ENCODE data around the gene BCAT1. TPM values are rescaled to one million over a fixed set of nuclear protein-coding genes. Genes with fewer than 3 reads are reported as not detected.
"Not testable (repeated sequence)": the region's sequence is repeated elsewhere in the genome, so short reads cannot be mapped to it uniquely, and the experiment has no call there.

The BCAT1 gene
- polyA plus RNA-seq, 3 donors from 2014 or later = 0.10 to 0.20 TPM; not detected in 1

DNA sequence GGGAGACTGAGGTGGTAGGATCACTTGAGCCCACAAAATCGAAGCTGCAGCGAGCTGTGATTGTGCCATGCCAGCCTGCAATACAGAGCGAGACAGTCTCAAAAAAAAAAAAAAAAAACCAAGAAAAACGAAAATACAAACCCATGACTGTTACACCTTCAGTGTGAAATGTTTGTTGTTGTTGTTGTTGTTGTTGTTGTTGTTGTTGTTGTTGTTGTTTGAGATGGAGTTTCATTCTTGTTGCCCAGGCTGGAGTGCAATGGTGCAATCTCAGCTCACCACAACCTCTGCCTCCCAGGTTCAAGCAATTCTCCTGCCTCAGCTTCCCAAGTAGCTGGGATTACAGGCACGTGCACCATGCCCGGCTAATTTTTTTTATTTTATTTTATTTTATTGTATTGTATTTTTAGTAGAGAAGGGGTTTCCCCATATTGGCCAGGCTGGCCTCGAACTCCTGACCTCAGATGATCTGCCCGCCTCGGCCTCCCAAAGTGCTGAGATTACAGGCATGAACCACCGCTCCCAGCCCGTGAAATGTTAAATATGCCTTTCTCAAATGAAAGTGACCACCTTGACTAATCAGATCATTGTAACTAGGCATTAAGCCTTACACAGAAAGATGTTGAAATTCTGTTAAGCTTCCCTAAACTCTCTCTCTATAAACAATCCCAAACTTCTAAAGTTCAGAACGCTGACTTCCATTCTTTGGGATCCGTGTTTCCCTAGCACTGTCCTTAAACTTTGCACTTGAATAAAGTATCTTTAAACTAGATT is 20.2 kb downstream of the BCAT1 start:
- H3K36me3 Mint-ChIP-seq; DNase-seq; H3K4me1 Mint-ChIP-seq; H3K27me3 Mint-ChIP-seq (ENCODE audit: low read depth in 3 of 3); H3K4me3 Mint-ChIP-seq; H3K27ac Mint-ChIP-seq; H3K9me3 Mint-ChIP-seq: not testable (repeated sequence)

DNA sequence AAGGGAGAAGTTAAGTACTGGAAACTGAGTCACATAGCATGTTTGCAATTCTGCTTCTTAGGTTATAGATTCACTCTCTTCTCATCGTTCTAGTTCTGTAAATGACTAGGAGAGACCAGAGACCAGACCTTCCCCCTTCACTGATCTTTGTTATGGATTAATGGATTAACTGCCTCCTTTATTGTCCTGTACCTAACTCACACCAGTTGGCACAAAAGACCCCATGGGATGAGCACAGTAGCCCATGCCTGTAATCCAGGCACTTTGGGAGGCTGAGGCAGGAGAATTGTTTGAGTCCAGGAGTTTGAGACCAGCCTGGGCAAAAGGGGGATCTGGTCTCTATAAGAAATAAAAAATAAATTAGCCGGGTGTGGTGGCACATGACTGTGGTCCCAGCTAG is 20.8 kb downstream of the BCAT1 start:
- no peaks in the 10 kb centered on the region for H3K9me3 Mint-ChIP-seq
- no peaks in the 10 kb centered on the region for H3K36me3 Mint-ChIP-seq
- no peak overlapping the region for H3K4me3 Mint-ChIP-seq
- no peak overlapping the region for H3K27ac Mint-ChIP-seq
- no peak for DNase-seq
- peaks cover 0 to 5% (median 4%) of the 10 kb centered on the region in 3 donors for H3K27me3 Mint-ChIP-seq (ENCODE audit: low read depth in 3 of 3)
- H3K4me1 Mint-ChIP-seq = no peaks in the 10 kb centered on the region

DNA sequence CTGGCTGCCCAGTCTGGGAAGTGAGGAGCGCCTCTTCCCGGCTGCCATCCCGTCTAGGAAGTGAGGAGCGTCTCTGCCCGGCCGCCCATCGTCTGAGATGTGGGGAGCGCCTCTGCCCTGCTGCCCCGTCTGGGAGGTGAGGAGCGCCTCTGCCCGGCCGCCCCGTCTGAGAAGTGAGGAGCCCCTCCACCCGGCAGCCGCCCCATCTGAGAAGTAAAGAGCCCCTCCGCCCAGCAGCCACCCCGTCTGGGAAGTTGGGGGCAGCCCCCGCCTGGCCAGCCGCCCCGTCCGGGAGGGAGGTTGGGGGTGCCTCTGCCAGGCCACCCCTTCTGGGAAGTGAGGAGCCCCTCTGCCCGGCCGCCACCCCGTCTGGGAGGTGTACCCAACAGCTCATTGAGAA is 22.8 kb downstream of the BCAT1 start:
- not testable (repeated sequence) for H3K9me3 Mint-ChIP-seq; H3K4me3 Mint-ChIP-seq; H3K4me1 Mint-ChIP-seq; H3K27me3 Mint-ChIP-seq (ENCODE audit: low read depth in 3 of 3); DNase-seq; H3K27ac Mint-ChIP-seq; H3K36me3 Mint-ChIP-seq

DNA sequence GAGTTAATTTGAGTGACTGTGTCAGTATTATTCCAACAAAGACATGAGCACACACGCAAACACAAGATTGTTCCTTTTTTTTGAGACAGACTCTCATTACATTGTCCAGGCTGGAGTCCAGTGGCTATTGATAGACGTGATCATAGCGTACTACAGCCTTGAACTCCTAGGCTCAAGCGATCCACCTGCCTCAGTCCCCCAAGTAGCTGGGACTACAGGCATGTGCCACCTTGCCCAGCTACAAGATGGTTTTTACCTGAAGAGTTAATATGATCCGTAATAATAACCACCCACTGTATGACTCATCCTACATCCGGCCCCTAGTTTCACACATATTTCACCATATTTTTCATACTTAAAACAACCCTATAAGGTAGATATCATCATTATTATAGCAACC is 26.8 kb downstream of the BCAT1 start:
- no peaks in the 10 kb centered on the region for H3K9me3 Mint-ChIP-seq
- no peaks in the 10 kb centered on the region for H3K27me3 Mint-ChIP-seq (ENCODE audit: low read depth in 3 of 3)
- no peak for DNase-seq
- no peaks in the 10 kb centered on the region for H3K4me1 Mint-ChIP-seq
- H3K4me3 Mint-ChIP-seq = no peak overlapping the region
- H3K36me3 Mint-ChIP-seq = no peaks in the 10 kb centered on the region
- no peak overlapping the region for H3K27ac Mint-ChIP-seq

- no peak for DNase-seq
- H3K9me3 Mint-ChIP-seq = no peaks in the 10 kb centered on the region
- H3K4me1 Mint-ChIP-seq = no peaks in the 10 kb centered on the region
- H3K27ac Mint-ChIP-seq = no peak overlapping the region
- H3K27me3 Mint-ChIP-seq (ENCODE audit: low read depth in 3 of 3) = no peaks in the 10 kb centered on the region
- H3K4me3 Mint-ChIP-seq = no peak overlapping the region
- no peaks in the 10 kb centered on the region for H3K36me3 Mint-ChIP-seq
Observed at GRCh38 chr12:24921251-24922038, 27.5 kb downstream of the BCAT1 start.

DNA sequence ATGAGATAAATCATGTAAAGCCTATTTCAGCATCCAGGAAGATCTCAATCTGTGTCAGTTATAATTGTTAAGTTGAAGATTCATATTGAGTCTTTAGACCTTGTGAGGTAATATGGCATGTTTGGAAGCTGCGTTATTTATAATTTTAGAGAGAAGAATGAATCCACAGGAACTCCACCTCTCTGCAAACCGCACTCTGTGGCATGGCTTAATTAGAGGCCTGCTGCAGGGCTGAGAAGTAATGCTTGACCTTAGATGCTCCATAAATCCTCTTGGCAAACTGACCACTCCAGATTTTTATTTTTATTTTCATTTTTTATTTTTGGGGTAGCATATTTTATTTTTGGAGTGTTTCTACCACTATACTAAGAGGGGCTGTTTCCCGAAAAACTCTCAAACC is 28.8 kb downstream of the BCAT1 start:
- Mint-ChIP-seq H3K4me3 (no peak overlapping the region), H3K4me1 (no peaks in the 10 kb centered on the region), H3K9me3 (no peaks in the 10 kb centered on the region), H3K27me3 (ENCODE audit: low read depth in 3 of 3) (peaks cover 0 to 2% (median 0%) of the 10 kb centered on the region in 3 donors), H3K36me3 (no peaks in the 10 kb centered on the region), H3K27ac (no peak overlapping the region)
- no peak for DNase-seq

GRCh38 chr12:24919346-24920001 is 29.4 kb downstream of the BCAT1 start:
- DNase-seq = no peak
- H3K4me3 Mint-ChIP-seq = no peak overlapping the region
- peaks cover 0 to 2% (median 0%) of the 10 kb centered on the region in 3 donors for H3K27me3 Mint-ChIP-seq (ENCODE audit: low read depth in 3 of 3)
- H3K4me1 Mint-ChIP-seq = no peaks in the 10 kb centered on the region
- H3K9me3 Mint-ChIP-seq = no peaks in the 10 kb centered on the region
- no peaks in the 10 kb centered on the region for H3K36me3 Mint-ChIP-seq
- H3K27ac Mint-ChIP-seq = no peak overlapping the region

- no peak overlapping the region for H3K27ac Mint-ChIP-seq
- no peak for DNase-seq
- H3K9me3 Mint-ChIP-seq = no peaks in the 10 kb centered on the region
- no peak overlapping the region for H3K4me3 Mint-ChIP-seq
- no peaks in the 10 kb centered on the region for H3K36me3 Mint-ChIP-seq
- peaks cover 0 to 3% (median 0%) of the 10 kb centered on the region in 3 donors for H3K27me3 Mint-ChIP-seq (ENCODE audit: low read depth in 3 of 3)
- H3K4me1 Mint-ChIP-seq = no peaks in the 10 kb centered on the region
Observed at GRCh38 chr12:24918596-24918995, 30.3 kb downstream of the BCAT1 start.

- peaks cover 0 to 3% (median 3%) of the 10 kb centered on the region in 3 donors for H3K27me3 Mint-ChIP-seq (ENCODE audit: low read depth in 3 of 3)
- H3K36me3 Mint-ChIP-seq = no peaks in the 10 kb centered on the region
- no peak for DNase-seq
- no peak overlapping the region for H3K27ac Mint-ChIP-seq
- no peaks in the 10 kb centered on the region for H3K9me3 Mint-ChIP-seq
- H3K4me3 Mint-ChIP-seq = no peak overlapping the region
- no peaks in the 10 kb centered on the region for H3K4me1 Mint-ChIP-seq
Observed at GRCh38 chr12:24915501-24915900, 33.4 kb downstream of the BCAT1 start.

DNA sequence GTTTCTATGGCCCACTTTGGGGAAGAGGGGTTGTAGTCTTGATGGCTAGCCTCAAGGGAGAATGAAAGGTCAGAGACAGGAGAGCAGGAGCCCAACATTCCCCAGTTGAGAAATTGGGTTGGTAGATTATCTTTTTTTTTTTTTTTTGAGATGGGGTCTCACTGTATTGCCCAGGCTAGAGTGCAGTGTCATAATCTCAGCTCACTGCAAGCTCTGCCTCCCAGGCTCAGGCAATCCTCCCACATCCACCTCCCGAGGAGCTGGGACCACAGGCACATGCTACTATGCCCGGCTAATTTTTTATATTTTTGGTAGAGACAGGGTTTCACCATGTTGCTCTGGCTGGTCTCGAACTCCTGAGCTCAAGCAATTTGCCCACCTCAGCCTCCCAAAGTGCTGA is 34.9 kb downstream of the BCAT1 start:
- Mint-ChIP-seq H3K9me3 (no peaks in the 10 kb centered on the region), H3K27ac (no peak overlapping the region), H3K4me1 (no peaks in the 10 kb centered on the region), H3K27me3 (ENCODE audit: low read depth in 3 of 3) (peaks cover 0 to 3% (median 3%) of the 10 kb centered on the region in 3 donors), H3K36me3 (no peaks in the 10 kb centered on the region), H3K4me3 (no peak overlapping the region)
- no peak for DNase-seq

- Mint-ChIP-seq H3K4me1 (no peaks in the 10 kb centered on the region), H3K9me3 (no peaks in the 10 kb centered on the region), H3K36me3 (no peaks in the 10 kb centered on the region), H3K27ac (no peak overlapping the region), H3K4me3 (no peak overlapping the region), H3K27me3 (ENCODE audit: low read depth in 3 of 3) (peaks cover 0 to 3% (median 3%) of the 10 kb centered on the region in 3 donors)
- DNase-seq = no peak
Observed at GRCh38 chr12:24913130-24913529, 35.8 kb downstream of the BCAT1 start.

DNA sequence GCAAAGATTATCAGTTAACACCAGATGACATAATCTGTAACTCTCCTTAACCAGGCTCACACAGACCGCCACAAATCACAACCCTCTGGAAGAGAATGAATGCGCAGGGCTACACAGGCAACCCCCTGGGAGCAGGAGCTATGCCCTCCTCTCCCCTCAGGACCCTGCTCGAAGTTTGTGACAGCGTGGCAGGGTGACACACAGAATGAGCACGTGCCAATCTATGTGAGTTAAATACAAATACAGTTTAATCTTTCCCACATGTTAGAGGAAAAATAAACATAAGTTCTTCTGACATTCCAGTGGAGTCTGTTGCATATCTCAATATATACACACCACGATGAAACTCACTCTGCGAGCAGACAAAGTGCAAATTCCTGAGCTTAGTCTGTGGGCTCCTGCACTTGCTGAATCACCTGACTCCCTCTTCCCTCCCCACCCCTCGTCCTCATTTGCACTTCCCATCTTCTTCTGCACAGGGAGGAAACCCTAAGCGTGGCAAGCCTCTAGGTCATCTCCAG is 37.6 kb downstream of the BCAT1 start:
- Mint-ChIP-seq H3K36me3 (no peaks in the 10 kb centered on the region), H3K27me3 (ENCODE audit: low read depth in 3 of 3) (peaks cover 0 to 3% (median 3%) of the 10 kb centered on the region in 3 donors), H3K4me1 (no peaks in the 10 kb centered on the region), H3K4me3 (no peak overlapping the region), H3K9me3 (no peaks in the 10 kb centered on the region), H3K27ac (no peak overlapping the region)
- no peak for DNase-seq

GRCh38 chr12:24910192-24910591 is 38.7 kb downstream of the BCAT1 start:
- not testable (repeated sequence) for DNase-seq; H3K9me3 Mint-ChIP-seq; H3K27ac Mint-ChIP-seq; H3K4me3 Mint-ChIP-seq; H3K36me3 Mint-ChIP-seq; H3K4me1 Mint-ChIP-seq; H3K27me3 Mint-ChIP-seq (ENCODE audit: low read depth in 3 of 3)

DNA sequence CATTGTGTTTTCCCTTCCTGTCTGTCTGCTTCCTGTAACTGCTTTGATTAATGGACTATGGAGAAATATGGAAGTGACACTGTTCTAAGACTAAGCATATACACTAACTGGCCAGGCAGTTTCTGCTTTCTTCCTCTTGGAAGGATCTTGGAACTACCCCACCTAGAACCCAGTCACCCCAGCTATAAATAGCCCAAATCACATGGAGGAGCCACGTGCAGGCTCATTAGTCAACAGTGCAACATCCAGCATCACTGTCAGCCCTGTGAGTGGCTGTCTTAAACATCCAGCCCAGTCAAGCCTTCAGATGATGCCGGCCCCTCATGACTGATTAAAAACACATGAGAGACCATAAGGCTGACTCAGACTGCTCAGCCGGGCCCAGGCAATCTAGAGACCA is 39.2 kb downstream of the BCAT1 start:
- no peaks in the 10 kb centered on the region for H3K36me3 Mint-ChIP-seq
- no peaks in the 10 kb centered on the region for H3K4me1 Mint-ChIP-seq
- DNase-seq = no peak
- H3K9me3 Mint-ChIP-seq = no peaks in the 10 kb centered on the region
- peaks cover 0 to 3% (median 2%) of the 10 kb centered on the region in 3 donors for H3K27me3 Mint-ChIP-seq (ENCODE audit: low read depth in 3 of 3)
- H3K27ac Mint-ChIP-seq = no peak overlapping the region
- H3K4me3 Mint-ChIP-seq = no peak overlapping the region

All from immature natural killer cell (primary cell).